Measurements from ENCODE around the gene KCNMB3. TPM values are rescaled to one million over a fixed set of nuclear protein-coding genes. Genes with fewer than 3 reads are reported as not detected.
"Not testable (repeated sequence)": the region's sequence is repeated elsewhere in the genome, so short reads cannot be mapped to it uniquely, and the experiment has no call there.

Gene KCNMB3
- total and polyA plus RNA-seq, 10 donors = 4.5 to 10.5 (median 7.0) TPM

GRCh38 chr3:179244878-179245277 is 6.0 kb downstream of the KCNMB3 start:
- peaks cover 0 to 39% (median 0%) of the 10 kb centered on the region in 6 donors for H3K36me3 ChIP-seq
- WGBS, 5 donors = 82 to 97% (median 88%) methylated on average over 1 of the region's 1 CpG
- no peak overlapping the region for H3K4me3 ChIP-seq
- no peaks in the 10 kb centered on the region for H3K9me3 ChIP-seq
- no peak overlapping the region for H3K27ac ChIP-seq
- H3K27me3 ChIP-seq (replicated peaks in 1 of 7) = no peaks in the 10 kb centered on the region
- TF ChIP-seq CTCF (IDR thresholded peaks at IDR 0.05 in 8 of 11, conservative IDR thresholded peaks at IDR 0.05 in 3 of 11) (no peak), POLR2A (IDR thresholded peaks at IDR 0.05) (no peak), POLR2AphosphoS5 (IDR thresholded peaks at IDR 0.05) (no peak)
- no peaks in the 10 kb centered on the region for H3K4me1 ChIP-seq
- intact Hi-C loops (cut with DNase I; ENCODE audit: low total_unique reads) = no loop called here
- DNase-seq = no peak

- H3K27me3 ChIP-seq (replicated peaks in 1 of 7); H3K4me1 ChIP-seq; H3K9me3 ChIP-seq; H3K4me3 ChIP-seq; DNase-seq; intact Hi-C loops (cut with DNase I; ENCODE audit: low total_unique reads); H3K27ac ChIP-seq: not testable (repeated sequence)
- peaks cover 0 to 33% (median 0%) of the 10 kb centered on the region in 6 donors for H3K36me3 ChIP-seq
- WGBS, 5 donors = 91 to 100% (median 94%) methylated on average over 1 of the region's 2 CpGs
These were observed 8.1 kb downstream of the KCNMB3 start for GRCh38 chr3:179242859-179243258.

GRCh38 chr3:179240299-179240698 is 10.6 kb downstream of the KCNMB3 start:
- 30 to 49% (median 38%) methylated on average over 1 of the region's 1 CpG for WGBS, 5 donors
- H3K27ac ChIP-seq; H3K4me3 ChIP-seq; H3K9me3 ChIP-seq; H3K27me3 ChIP-seq (replicated peaks in 1 of 7); DNase-seq; intact Hi-C loops (cut with DNase I; ENCODE audit: low total_unique reads): not testable (repeated sequence)
- Histone ChIP-seq H3K4me1 (peaks cover 0 to 19% (median 10%) of the 10 kb centered on the region in 6 donors), H3K36me3 (peaks cover 0 to 22% (median 0%) of the 10 kb centered on the region in 6 donors)

GRCh38 chr3:179236669-179237301 is 14.1 kb downstream of the KCNMB3 start:
- TF ChIP-seq CTCF (IDR thresholded peaks at IDR 0.05 in 8 of 11, conservative IDR thresholded peaks at IDR 0.05 in 3 of 11) (no peak), POLR2AphosphoS5 (IDR thresholded peaks at IDR 0.05) (no peak), POLR2A (IDR thresholded peaks at IDR 0.05) (no peak)
- intact Hi-C loops (cut with DNase I; ENCODE audit: low total_unique reads) = no loop called here
- Histone ChIP-seq H3K4me1 (peaks cover 0 to 19% (median 10%) of the 10 kb centered on the region in 6 donors), H3K36me3 (peaks cover 0 to 42% (median 5%) of the 10 kb centered on the region in 6 donors), H3K4me3 (no peak overlapping the region), H3K27ac (peak overlapping the region in 1 of 8 donors; percentile 29), H3K9me3 (no peaks in the 10 kb centered on the region), H3K27me3 (replicated peaks in 1 of 7) (no peaks in the 10 kb centered on the region)
- no peak for DNase-seq
- WGBS, 5 donors = 58 to 65% (median 64%) methylated on average over 2 of the region's 2 CpGs

- Histone ChIP-seq H3K9me3 (no peaks in the 10 kb centered on the region), H3K27me3 (replicated peaks in 1 of 7) (no peaks in the 10 kb centered on the region), H3K36me3 (peaks cover 0 to 68% (median 22%) of the 10 kb centered on the region in 6 donors), H3K27ac (no peak overlapping the region), H3K4me3 (no peak overlapping the region), H3K4me1 (peaks cover 0 to 19% (median 10%) of the 10 kb centered on the region in 6 donors)
- 81 to 94% (median 88%) methylated on average over 4 of the region's 4 CpGs for WGBS, 5 donors
- intact Hi-C loops (cut with DNase I; ENCODE audit: low total_unique reads) = no loop called here
- no peak for DNase-seq
- TF ChIP-seq CTCF (IDR thresholded peaks at IDR 0.05 in 8 of 11, conservative IDR thresholded peaks at IDR 0.05 in 3 of 11) = no peak
These were observed 16.7 kb downstream of the KCNMB3 start for GRCh38 chr3:179234199-179234598.
